Fibroblast of pulmonary artery (primary cell): Measurements from ENCODE around the gene NUBP2.

Experiments
- DNase-seq: peaks from one replicate; pipeline ENCODE4 v3.0.0-alpha.2; 2010; ENCODE audit warnings: low read depth
- H3K4me3 ChIP-seq: replicated peaks from 2 replicates; pipeline ENCODE4 v1.5.1; 2011; ENCODE audit warnings: low read depth, mild to moderate bottlenecking, control low read depth, low read length, moderate library complexity
- TF ChIP-seq, protein P1 (sequence below): IDR thresholded peaks from 2 replicates; pipeline ENCODE4 v1.5.1; 2011; ENCODE audit warnings: mild to moderate bottlenecking, control low read depth, low read length, inconsistent platforms; ENCODE audit errors: missing control alignments

Gene NUBP2

DNA sequence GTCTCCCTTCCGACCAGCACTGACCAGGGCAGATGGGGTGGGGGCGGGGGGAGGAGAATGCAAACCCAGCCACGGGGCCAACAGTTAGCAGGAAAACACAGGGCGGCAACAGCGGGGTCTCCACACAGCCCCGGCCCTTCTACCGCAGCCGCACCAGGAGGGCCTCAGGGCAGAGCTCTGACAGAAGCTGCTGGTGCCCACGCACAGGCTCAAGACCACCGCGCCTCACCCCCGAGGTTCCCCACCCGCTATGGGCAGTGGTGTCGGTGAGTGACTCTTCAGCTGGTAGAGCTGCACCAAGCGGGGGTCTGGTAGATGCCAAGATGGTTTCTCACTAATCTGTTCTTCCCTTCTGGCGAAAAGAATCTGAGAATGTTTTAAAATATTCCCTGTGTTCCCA, 27.8 kb downstream of the NUBP2 start:
- no peak for DNase-seq
- TF ChIP-seq, protein P1, sequence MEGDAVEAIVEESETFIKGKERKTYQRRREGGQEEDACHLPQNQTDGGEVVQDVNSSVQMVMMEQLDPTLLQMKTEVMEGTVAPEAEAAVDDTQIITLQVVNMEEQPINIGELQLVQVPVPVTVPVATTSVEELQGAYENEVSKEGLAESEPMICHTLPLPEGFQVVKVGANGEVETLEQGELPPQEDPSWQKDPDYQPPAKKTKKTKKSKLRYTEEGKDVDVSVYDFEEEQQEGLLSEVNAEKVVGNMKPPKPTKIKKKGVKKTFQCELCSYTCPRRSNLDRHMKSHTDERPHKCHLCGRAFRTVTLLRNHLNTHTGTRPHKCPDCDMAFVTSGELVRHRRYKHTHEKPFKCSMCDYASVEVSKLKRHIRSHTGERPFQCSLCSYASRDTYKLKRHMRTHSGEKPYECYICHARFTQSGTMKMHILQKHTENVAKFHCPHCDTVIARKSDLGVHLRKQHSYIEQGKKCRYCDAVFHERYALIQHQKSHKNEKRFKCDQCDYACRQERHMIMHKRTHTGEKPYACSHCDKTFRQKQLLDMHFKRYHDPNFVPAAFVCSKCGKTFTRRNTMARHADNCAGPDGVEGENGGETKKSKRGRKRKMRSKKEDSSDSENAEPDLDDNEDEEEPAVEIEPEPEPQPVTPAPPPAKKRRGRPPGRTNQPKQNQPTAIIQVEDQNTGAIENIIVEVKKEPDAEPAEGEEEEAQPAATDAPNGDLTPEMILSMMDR, result no peak
- H3K4me3 ChIP-seq, result no peak overlapping the region

DNA sequence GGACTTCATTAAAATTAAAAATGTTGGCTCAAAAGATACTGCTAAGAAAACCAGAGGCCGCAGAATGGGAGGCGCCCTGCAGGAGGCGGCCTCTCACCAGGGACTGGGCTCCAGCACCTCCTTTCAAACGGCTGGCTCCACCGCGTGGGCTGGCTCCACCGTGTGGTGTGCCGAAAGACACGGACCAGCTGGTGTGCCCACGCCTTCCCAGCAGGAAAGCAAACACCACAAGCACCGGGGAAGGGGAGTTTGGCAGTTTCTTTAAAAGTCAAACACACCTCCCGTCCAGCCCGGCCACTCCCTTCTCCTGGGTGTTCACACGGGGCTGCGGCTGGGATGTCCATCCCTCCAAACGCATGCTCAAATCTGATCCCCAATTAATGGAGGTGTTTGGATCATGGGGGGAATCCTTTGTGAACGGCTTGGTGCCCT, 30.0 kb downstream of the NUBP2 start:
- H3K4me3 ChIP-seq, result no peak overlapping the region
- TF ChIP-seq, protein P1, result peak; percentile 63

DNA sequence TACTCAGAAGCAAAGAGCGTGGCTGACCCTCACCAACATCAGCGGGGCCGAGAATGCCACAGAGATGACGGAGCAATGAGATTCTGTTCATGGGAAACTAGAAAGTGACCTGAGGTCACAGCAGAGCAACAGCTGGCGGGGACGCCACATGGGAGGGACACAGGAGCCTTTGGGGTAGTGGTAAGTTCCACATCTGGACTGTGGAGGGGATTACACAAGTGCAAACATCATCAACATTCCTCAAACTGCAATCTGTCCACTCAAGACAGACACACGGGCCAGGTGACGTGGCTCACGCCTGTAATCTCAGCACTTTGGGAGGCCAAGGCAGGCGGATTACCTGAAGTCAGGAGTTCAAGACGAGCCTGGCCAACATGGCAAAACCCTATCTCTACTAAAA, 32.7 kb downstream of the NUBP2 start:
- H3K4me3 ChIP-seq, result no peak overlapping the region
- DNase-seq, result no peak
- TF ChIP-seq, protein P1, result no peak

More for the DNA sequence above, 30.0 kb downstream of the NUBP2 start:
- peak; percentile 89 for DNase-seq

DNA sequence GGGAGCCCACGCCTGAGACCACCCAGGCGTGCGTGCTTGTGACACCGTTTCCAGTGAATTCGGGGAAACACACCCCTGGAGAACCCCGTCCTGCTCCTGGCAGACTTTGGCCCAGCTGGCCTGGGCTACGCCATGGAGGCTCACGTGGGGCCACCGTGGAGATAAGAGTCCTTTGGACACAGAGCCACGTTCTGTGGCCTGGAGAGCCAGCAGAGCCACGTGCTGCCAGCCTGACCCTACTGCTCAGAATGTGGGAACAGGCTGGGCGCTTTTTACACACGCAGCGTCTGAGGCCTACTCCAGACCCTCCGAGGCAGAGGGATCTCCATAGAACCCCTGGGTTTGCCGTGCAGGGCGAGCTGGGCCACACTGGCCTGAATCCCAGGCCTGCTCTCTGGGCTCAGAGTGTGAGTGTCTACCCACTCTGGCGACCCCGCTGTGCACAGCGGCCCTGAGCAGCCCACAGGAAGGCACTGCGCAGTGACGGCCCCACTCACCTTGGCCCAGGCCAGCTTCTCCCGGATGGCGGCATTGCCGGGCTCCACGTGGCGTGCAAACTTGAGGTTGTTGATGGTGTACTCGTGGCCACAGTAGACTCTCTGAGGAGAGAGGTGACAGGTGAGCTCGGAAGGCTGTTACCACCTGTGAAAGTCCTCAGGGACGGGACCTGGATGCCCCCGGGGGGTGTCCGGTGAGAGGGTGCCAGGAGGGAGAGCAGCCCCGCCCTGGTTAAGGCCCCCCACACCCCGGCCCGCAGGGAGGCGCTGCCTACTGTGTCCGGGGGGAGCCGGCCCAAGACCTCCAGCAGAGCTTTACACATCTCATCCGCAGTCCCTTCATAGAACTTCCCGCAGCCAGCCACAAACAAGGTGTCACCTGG, 33.9 kb downstream of the NUBP2 start:
- TF ChIP-seq, protein P1, result no peak
- H3K4me3 ChIP-seq, result no peak overlapping the region
- no peak for DNase-seq

DNA sequence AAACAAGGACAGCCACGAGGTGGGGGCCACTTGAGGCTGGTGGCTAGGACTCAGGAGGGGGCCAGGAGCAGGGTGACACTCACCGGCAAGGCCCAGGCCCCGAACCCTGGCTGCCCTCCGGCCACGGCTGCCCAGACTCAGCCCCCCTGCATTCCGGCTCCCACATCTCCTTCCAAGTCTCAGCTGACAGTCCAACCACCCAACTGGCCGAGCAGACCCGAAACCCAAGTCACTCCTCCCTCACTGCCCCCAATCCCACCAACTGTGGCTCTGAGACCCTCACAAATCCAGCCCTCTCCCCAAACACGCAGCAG, 34.5 kb downstream of the NUBP2 start:
- TF ChIP-seq, protein P1, result no peak
- DNase-seq, result no peak
- H3K4me3 ChIP-seq, result no peak overlapping the region

DNA sequence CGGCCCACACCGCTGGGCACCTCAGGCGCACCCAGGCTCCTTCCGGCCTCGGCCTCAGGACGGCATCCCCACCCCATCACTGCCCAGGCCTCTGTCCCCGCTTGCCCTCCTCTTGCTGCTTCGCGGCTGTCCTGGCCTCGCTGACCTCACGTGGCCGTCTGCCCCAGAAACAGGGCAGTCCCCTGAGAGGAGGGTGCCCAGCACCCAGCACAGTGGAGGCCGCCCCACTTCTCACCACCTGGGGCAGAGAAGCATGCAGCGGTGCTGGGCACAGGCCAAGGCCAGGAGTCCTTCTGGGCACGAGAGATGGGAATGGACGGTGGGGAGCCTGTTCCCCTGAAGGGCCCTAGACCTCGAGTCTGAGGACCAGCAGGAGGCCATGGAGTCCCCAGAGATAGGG, 35.0 kb downstream of the NUBP2 start:
- TF ChIP-seq, protein P1, result no peak
- DNase-seq, result no peak
- H3K4me3 ChIP-seq, result no peak overlapping the region
